Coronary artery (tissue), 2 donors: ENCODE measurements around the gene BMP2K.
A peak's percentile ranks its signal among the peaks of the same experiment; 100 is the strongest.

ENCODE experiments used
- DNase-seq: peaks from one replicate; pipeline ENCODE4 v3.0.0-alpha.2; 2017; ENCODE audit warnings: low spot score
- H3K27ac ChIP-seq, 2 donors: fragments of 200-600 bp; sonication (generic); one replicate each; pipeline ENCODE4 v1.5.1; 2016 to 2019
- H3K4me3 ChIP-seq: fragments of 200-600 bp; sonication (generic); 2 replicates; pipeline ENCODE4 v1.5.1; 2016; ENCODE audit warnings: mild to moderate bottlenecking, moderate library complexity
- TF ChIP-seq, protein P1 (sequence below): fragments of 200-600 bp; sonication (generic); IDR thresholded peaks from one replicate; pipeline ENCODE4 v1.5.1; 2019; ENCODE audit warnings: antibody characterized with exemption

BMP2K gene

DNA sequence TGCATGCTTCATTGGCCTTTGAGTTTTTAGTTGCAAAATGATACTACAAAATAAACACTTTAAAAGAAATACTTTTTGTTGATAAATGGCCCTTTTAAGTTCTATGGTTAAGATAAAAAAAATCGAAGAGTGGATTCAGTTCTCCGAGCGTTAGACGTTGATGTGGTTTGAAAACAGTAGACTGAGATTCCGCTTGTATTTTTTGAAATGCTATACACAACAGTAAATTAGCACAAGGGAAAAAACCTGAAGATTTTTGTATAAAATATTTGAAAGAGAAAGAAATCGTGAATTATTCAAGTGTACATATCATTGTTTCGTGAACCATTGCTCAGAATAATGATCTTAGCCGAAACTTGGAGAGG lies 1.4 kb downstream of the BMP2K start:
- no peak overlapping the region for H3K27ac ChIP-seq
- DNase-seq = no peak
- TF ChIP-seq, protein P1, sequence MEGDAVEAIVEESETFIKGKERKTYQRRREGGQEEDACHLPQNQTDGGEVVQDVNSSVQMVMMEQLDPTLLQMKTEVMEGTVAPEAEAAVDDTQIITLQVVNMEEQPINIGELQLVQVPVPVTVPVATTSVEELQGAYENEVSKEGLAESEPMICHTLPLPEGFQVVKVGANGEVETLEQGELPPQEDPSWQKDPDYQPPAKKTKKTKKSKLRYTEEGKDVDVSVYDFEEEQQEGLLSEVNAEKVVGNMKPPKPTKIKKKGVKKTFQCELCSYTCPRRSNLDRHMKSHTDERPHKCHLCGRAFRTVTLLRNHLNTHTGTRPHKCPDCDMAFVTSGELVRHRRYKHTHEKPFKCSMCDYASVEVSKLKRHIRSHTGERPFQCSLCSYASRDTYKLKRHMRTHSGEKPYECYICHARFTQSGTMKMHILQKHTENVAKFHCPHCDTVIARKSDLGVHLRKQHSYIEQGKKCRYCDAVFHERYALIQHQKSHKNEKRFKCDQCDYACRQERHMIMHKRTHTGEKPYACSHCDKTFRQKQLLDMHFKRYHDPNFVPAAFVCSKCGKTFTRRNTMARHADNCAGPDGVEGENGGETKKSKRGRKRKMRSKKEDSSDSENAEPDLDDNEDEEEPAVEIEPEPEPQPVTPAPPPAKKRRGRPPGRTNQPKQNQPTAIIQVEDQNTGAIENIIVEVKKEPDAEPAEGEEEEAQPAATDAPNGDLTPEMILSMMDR = no peak
- H3K4me3 ChIP-seq = peak overlapping the region; percentile 97

- DNase-seq = no peak
- H3K27ac ChIP-seq = no peak overlapping the region
- peak overlapping the region; percentile 42 for H3K4me3 ChIP-seq
- TF ChIP-seq, protein P1 = no peak
Measured at GRCh38 chr4:78778530-78778929, 2.4 kb downstream of the BMP2K start.

- TF ChIP-seq, protein P1 = no peak
- no peak overlapping the region for H3K27ac ChIP-seq
- no peak for DNase-seq
- H3K4me3 ChIP-seq = peak overlapping the region; percentile 42
Measured at GRCh38 chr4:78779280-78779679, 3.1 kb downstream of the BMP2K start.

- Histone ChIP-seq H3K27ac (no peak overlapping the region), H3K4me3 (no peak overlapping the region)
- TF ChIP-seq, protein P1 = no peak
- no peak for DNase-seq
Measured at GRCh38 chr4:78780093-78780492, 3.9 kb downstream of the BMP2K start.

DNA sequence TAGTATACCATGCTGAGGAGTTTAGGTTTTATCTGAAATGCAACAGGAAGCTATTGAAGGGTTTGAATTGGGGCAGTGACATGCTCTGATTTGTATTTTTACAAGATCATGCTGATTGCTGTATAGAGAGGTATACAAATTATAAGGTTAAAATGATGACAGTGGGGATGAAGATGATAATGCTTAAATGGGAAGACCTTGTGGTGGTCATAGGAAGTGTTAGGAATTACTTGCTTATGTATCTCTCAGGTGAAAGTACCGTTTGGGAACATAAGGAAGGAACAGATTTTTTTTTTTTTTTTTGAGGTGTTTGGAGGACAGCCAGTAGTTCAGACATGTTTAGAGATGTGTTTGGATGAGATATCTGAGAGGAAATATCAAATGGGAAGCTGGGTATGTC lies 5.0 kb downstream of the BMP2K start:
- no peak for DNase-seq
- TF ChIP-seq, protein P1 = no peak
- no peak overlapping the region for H3K4me3 ChIP-seq
- H3K27ac ChIP-seq = no peak overlapping the region

GRCh38 chr4:78781924-78782323 lies 5.8 kb downstream of the BMP2K start:
- H3K4me3 ChIP-seq = no peak overlapping the region
- DNase-seq = no peak
- TF ChIP-seq, protein P1 = no peak
- no peak overlapping the region for H3K27ac ChIP-seq

DNA sequence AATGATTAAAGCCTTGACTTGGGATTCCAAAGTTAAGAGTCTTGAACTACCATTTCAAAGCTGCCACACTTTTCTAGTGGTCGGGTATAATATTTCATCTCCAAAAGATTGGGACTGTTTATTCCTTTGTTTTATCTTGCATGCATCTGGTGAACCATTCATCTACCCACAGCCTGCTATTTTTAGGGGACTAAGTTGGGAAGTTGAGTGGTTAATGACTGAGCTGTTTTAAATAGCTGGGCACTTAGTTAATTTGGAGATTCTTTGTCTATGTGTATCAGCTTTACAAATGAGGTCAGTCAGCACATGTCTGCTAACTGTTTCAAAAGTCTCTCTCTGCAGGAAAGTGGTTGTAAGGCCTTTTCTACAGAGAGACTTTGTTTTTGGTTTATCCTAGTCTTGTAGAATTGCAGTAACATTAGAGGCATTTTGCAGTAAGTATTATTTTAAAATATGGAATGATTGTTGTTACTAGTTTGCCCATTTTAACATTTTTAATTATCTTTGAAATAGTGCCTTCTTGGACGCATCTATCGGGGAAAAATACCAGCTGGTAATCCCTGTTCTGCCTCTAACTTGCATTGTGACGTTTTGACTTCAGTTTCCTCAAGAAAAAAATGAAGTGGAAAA lies 8.2 kb downstream of the BMP2K start:
- TF ChIP-seq, protein P1 = no peak

More for the DNA sequence above, 8.2 kb downstream of the BMP2K start:
- DNase-seq = no peak
- H3K4me3 ChIP-seq = no peak overlapping the region
- H3K27ac ChIP-seq = peak overlapping the region in 1 of 2 donors; percentile 1
